Stimulated activated CD4-positive, alpha-beta T cell treated with anti-CD3 and anti-CD28 coated beads, Interleukin-4, amount 100 ng/mL, for 24 hours (primary cell): Measurements from ENCODE around the gene MAG.

ENCODE experiments used
- DNase-seq: peaks from one replicate; pipeline ENCODE4 v3.0.0-alpha.2; 2020

Gene MAG

DNA sequence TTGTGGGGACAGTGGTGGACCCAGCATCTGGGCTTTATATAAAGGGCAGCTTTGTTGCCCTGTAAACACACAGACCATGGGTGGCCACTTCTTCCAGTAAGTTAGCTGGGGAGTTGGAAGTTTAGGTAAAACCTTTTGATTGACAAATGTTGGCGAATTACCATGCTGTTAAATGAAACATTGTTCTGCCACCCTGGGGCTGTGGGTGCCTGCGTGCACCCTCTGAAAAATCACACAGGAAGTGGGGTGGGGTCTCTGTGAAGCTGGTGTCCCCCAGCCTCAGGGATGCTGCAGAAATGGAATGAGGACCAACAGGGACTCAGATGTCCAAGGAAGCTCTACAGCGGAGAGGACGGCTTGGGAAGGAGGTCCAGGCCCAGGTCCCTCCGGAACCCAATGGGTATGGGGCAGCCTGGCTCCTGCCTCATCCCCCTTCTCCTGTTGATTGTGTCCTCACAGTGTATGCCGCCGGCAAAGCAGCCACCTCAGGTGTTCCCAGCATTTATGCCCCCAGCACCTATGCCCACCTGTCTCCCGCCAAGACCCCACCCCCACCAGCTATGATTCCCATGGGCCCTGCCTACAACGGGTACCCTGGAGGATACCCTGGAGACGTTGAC lies 26.0 kb upstream of the MAG start:
- no peak for DNase-seq

DNA sequence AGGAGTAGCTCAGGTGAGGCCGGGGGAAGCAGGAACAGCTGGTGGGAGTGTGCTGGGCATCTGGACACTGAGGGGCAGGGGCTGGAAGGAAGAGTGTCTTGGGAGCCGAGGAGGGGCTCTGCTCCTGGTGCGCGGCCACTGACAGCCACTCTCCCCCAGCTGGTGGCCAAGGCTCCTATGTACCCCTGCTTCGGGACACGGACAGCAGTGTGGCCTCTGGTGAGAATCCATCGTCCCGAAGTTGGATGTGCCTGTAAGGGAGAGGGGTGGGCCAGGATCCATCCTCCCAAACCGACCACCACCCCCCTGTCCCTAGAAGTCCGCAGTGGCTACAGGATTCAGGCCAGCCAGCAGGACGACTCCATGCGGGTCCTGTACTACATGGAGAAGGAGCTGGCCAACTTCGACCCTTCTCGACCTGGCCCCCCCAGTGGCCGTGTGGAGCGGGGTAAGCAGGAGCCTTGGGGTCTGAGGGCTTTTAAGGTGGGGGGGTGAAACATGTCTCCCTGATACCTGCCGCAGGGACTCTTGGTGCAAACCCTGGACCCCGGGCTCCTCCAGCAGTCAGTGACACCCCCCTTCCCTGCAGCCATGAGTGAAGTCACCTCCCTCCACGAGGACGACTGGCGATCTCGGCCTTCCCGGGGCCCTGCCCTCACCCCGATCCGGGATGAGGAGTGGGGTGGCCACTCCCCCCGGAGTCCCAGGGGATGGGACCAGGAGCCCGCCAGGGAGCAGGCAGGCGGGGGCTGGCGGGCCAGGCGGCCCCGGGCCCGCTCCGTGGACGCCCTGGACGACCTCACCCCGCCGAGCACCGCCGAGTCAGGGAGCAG lies 25.2 kb upstream of the MAG start:
- DNase-seq, result no peak

DNA sequence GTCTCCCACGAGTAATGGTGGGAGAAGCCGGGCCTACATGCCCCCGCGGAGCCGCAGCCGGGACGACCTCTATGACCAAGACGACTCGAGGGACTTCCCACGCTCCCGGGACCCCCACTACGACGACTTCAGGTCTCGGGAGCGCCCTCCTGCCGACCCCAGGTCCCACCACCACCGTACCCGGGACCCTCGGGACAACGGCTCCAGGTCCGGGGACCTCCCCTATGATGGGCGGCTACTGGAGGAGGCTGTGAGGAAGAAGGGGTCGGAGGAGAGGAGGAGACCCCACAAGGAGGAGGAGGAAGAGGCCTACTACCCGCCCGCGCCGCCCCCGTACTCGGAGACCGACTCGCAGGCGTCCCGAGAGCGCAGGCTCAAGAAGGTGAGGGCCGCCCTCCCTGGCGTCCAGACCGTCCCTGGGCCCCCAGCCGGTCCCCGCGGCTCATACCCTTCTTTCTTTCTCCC lies 24.6 kb upstream of the MAG start:
- peak; percentile 52 for DNase-seq

DNA sequence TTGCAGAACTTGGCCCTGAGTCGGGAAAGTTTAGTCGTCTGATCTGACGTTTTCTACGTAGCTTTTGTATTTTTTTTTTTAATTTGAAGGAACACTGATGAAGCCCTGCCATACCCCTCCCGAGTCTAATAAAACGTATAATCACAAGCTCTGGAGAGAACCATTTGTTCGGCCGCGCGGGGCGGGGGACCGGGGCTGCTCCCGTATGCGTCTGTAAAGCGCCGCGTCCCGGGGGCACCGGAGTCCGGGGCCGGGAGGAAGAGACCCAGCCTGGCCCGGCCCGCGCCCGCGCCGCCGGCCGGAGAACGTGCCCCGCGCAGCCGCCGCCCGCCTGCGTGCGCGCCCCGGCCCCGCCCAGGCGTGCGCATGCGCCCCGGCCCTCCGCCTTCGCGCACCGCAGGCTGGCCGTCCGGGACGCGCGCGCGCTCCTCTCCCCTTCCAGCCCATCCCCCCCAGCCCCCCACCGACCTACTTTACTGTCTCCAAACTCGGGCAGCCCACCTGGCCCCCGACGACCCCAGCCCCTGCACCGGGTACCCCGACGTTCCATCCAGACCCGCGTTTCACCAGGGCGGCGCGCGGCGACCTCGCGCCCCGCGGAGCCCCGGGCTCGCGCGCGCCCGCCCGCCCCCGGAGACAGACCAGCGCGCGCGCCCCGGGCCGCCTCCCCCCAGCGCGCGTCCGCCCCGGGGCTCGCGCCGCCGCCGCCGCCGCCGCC lies 24.0 kb upstream of the MAG start:
- peak; percentile 74 for DNase-seq

DNA sequence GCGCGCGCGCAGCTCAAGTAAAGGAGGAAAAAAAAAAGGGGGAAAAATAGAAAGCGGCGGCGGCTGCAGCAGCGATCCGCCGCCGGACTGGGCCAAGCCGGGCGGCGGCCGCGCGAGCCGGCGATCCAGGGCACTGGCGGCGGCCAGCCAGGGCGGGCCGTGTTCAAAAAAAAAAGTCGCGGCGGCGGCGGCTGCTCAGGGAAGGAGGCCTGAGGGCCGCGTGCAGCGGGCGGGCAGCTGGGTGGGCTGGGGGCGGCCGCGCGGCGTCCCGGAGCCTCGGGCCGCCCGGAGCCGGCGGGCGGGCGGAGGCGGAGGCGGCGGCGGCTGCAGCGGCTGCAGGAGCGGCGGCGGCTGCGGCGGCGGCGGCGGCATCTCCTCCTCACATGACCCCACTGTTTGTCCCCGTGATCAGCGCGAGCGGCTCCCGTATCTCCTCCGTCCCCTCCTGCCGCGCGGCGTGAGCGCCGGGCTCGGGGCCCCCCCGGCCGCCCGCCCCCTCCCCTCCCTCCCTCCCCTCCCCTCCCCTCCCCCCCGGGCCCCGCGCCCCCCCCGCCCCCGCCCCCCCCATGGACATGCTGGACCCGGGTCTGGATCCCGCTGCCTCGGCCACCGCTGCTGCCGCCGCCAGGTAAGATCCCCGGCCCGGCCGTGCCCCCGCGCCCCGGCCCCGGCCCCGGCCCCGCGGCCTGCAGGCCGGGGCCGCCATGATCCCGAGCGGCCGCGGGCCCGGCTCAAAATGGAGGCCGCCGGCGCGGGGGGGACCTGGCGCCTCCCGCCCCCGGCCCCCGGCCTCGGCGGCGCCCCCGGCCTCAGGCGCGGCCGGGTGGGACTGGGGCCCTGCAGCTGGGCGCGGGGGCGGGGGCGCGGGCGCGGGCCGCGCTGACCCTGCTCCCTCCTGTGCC lies 23.2 kb upstream of the MAG start, which contains the start of gene USF2:
Gene USF2, plus strand, starts transcription at position 427 of the 902 bp plus-strand sequence. Its CDS starts 140 bp downstream, at position 567.
- DNase-seq, result peak; percentile 66

DNA sequence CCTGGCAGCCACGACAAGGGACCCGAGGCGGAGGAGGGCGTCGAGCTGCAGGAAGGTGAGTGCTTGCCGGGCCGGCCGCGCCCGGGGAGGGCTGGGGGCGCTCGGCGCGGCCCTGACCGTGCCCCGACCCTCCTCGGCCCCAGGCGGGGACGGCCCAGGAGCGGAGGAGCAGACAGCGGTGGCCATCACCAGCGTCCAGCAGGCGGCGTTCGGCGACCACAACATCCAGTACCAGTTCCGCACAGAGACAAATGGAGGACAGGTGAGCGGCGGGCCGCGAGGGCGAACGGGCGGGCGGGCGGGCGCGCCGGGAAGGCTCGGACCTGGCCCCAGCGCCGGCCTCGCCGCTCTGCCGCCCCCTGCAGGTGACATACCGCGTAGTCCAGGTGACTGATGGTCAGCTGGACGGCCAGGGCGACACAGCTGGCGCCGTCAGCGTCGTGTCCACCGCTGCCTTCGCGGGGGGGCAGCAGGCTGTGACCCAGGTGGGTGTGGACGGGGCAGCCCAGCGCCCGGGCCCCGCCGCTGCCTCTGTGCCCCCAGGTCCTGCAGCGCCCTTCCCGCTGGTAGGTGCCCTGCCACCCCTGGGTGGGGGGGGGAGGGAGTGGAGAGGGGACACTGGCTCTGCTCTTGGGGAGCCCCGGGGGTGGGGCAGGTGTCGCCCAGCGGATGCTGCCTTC lies 22.4 kb upstream of the MAG start:
- DNase-seq, result peak; percentile 78

DNA sequence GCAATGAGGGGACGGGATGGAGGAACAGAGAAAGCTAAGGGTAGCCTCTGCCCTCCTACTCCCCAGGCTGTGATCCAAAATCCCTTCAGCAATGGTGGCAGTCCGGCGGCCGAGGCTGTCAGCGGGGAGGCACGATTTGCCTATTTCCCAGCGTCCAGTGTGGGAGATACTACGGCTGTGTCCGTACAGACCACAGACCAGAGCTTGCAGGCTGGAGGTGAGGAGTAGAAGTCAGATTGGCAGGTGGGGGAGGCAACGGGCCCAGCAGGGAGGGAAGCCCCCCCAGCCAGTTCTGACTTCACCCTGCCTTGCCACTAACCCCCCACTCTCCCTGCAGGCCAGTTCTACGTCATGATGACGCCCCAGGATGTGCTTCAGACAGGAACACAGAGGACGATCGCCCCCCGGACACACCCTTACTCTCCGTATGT lies 21.6 kb upstream of the MAG start:
- no peak for DNase-seq

DNA sequence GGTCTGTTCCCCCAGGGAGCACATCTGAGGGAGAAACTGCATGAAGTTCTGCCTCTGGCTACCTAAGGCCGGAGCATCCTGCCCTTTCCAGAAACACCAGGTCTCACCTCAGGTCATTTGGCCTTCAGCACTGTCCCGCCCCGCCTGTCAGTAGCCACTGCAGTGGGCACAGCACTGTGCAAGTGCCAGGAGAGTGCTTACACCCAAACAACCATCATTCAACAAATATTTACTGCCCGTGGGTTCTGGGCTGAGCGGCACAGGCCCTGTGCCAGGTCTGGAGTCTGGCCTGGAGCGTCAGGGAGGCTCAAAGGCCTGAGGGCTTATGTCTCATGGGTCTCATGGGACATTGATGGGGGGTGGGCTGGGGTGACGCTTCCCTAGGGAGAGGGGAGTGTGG lies 20.4 kb upstream of the MAG start:
- DNase-seq, result no peak

DNA sequence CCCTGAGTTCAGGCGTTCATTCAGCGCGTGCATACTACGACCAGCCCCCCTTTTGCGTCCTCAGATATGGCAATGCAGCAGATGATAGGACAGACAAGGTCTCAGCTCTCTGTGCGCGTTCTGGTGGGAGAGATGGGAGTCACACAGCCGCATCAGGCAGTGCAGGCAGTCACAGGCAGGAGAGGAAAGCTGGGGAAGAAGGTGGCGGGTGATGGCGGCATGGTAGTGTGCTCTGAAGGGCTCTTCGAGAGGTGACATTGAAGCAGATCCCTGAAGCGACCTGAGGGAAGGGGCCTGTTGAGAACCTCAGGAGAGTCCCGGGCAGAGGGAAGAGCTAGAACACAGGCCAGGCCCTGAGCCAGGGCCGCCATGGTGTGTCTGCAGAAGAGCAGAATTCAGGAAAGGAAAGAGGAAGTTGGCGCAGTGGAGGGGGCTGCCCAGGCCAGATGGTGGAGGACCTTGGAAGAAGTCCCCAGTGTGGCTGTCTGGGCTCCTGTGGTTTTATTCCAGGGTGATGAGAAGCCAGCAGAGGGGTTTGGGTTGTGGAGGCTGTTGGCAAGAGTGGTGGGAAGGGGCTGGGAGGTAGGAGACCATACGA lies 19.7 kb upstream of the MAG start:
- no peak for DNase-seq

DNA sequence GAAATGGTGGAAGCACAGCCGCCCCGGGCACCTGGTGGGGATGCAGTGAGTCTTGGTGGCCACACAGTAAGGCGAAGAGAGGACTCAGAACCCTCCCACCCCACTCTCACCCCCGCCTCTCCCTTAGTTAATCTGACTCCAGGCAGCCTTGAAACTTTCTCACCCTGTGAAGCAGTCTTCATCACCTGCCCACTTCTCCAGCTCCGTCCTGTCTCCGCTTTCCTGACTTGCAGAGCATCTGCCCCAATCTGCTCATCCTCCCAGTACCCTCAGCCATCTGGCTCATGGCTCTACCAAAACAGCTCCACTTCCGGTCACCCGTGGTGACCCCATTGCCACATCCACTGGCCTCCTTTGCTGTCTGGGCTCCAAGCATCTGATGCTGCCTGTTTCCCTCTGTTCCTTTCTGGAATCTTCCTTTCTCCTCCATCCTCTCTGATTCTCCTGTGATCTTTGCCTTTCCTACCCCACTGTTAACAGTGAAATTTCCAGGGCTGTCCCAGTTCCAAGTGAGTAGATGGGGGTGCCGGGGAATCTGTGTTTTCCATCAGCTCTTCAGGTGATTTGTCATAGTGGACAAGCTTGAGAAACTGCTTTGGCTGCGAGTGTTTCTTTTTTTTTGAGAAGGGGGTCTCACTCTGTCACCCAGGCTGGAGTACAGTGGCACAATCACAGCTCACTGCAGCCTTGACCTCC lies 18.9 kb upstream of the MAG start:
- DNase-seq, result no peak

DNA sequence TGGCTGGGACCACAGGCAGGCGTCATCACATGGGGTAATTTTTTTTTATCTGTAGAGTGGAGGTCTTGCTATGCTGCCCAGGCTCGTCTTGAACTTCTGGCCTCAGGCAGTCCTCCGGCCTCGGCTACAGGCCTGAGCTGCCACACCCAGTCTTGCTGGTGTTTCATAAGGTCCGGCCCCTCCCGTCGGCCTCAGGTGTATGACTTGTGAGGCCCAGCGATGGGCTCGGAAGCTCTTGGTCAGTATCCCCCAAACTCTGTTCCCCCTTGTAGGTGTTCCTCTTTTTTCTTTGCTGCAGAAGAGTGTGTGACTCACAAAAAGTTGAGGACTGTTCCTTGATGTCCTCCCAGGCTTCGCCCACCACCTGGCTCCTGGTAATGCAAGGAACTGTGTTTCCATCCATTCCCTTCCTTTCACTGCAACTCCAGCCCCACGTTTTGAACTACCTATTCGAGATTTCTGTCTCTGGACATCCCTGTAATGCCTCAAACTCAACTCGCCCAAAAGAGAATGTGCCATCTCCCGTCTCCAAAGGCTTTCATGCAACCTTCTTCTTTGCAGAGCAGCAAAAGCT lies 18.2 kb upstream of the MAG start:
- no peak for DNase-seq

DNA sequence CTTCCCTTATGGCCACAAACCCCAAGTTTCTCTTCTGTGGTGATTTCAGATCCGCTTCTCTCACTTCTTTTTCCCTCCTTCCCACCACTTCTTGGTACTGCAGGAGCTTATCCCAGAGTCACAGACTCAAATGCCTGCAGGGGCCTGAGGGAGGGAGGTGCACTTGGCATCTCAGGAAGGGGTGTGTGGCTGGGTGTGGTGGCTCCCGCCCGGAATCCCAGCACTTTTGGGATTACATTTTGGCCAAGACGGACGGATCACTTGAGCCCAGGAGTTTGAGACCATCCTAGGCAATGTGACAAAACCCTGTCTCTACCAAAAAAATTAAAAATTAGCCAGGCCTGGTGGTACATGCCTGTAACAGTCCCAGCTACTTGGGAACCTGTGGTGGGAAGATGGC lies 17.6 kb upstream of the MAG start:
- no peak for DNase-seq

DNA sequence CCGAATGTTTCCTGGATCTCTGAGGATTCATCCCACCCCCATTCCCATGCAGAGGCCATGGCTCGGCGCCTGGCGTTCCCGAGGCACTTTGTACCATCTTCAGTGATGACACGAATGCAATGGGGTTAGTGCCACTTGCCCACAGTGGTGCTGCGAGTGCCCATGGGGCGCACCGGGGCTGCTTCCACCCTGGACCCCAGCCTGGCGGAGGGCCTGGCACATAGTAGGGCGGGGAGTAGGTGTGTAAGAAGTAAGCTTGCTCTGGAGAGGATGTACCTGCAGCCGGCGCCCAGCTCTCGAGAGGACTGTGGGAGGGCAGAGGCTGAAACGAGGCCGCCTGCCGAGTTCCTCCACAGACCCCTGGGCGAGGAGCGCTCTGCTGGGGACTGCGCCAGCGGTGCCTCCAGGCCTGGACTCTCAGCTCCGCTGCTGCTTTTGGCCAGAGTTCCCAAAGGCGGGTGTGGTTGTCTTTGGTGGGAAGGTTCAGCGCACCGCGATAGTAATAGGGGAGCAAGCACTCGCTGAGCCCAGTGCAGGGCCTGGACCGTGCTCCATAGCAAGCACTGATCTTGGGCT lies 15.2 kb upstream of the MAG start:
- no peak for DNase-seq

DNA sequence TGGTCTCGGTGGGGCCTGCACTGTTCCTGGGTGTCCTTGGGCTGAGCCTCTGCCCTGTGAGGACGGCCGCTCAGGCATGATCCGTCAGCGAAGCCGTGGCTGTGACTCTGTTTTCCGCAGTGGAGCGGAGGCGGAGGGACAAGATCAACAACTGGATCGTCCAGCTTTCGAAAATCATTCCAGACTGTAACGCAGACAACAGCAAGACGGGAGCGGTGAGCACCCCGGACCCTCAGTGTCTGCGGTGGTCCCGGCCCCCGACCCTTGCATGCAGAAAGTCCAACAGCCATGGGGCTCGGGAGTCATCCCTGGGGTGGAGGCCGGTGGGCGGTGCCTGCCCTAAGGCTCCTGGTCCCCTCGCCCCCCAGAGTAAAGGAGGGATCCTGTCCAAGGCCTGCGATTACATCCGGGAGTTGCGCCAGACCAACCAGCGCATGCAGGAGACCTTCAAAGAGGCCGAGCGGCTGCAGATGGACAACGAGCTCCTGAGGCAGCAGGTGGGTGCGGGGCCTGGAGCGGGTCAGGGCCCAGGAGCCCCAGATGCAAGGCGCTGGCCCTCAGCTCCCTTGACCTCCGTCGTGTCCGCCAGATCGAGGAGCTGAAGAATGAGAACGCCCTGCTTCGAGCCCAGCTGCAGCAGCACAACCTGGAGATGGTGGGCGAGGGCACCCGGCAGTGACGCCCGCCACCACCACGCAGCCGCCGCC lies 13.2 kb upstream of the MAG start:
- DNase-seq, result no peak

DNA sequence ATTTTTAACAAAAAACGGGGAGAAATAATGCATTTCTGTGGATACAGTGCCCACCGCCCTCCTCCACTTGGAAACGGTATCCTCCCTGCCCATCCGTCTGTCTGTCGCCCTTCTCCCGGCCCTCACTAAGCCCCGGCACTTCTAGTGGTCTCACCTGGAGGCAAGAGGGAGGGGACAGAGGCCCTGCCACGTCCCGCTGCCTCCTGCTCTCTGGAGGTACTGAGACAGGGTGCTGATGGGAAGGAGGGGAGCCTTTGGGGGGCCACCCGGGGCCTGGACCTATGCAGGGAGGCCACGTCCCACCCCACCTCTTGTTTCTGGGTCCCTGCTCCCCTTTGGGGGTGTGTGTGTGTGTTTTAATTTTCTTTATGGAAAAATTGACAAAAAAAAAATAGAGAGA lies 12.6 kb upstream of the MAG start:
- DNase-seq, result no peak

DNA sequence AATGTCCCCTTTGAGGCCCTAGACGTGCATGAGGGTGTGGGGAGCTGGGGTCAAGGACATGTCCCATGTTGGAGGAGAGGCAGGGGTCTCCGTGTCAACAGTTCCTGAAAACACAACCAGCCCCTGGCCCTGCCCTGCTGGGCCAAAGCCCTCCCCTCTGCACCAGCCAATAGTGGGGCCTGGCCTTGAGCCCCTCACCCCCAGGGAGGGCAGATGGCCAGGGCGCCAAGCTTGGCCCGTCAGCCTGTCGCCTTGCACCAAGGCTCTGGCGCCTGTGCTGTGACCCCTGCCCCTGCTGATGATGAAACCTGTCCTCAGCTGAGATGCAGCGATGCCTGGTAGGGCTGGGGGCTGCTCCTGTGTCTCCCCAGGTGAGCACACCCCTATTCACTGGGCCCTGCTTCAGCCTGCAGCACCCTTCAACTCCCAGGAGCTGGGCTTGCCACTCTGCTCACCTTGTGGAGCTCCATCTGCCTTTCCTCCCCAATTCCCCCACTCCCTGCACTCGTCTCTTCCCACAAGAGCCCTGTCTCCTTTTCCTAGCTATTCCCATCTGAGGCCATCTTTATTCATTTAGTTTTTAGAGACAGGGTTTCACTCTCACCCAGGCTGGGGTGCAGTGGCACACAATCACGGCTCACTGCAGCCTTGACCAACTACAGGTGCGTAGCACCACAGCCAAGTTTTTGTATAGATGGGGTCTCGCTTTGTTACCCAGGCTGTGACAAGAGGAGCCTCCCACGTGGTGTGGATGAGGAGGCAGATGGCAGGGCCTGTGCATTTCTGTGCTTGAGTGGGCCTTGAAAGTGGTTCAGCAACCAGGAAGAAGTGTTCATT lies 11.8 kb upstream of the MAG start:
- DNase-seq, result no peak

DNA sequence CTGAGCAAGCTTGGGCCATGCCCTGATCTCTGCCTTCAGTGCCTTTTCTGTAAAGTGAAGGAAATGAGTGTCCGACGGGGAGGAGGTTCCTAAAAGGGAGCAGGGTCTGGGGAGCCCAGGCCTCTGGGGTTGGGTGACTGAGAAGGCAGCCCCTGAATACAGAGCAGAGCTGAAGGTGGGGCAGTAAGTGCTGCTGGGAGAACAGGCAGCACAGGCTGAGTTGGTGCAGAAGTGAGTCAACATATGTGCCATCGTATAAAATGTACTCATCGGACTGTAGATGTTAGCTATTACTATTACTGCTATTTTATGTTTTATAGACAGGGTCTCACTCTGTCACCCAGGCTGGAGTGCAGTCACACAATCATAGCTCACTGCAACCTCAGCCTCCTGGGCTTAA lies 10.7 kb upstream of the MAG start:
- no peak for DNase-seq
